ENCODE measurements around the gene CDC42BPA.

- TF ChIP-seq POLR2A (IDR thresholded peaks at IDR 0.05): no peak
- TF ChIP-seq, protein P1, sequence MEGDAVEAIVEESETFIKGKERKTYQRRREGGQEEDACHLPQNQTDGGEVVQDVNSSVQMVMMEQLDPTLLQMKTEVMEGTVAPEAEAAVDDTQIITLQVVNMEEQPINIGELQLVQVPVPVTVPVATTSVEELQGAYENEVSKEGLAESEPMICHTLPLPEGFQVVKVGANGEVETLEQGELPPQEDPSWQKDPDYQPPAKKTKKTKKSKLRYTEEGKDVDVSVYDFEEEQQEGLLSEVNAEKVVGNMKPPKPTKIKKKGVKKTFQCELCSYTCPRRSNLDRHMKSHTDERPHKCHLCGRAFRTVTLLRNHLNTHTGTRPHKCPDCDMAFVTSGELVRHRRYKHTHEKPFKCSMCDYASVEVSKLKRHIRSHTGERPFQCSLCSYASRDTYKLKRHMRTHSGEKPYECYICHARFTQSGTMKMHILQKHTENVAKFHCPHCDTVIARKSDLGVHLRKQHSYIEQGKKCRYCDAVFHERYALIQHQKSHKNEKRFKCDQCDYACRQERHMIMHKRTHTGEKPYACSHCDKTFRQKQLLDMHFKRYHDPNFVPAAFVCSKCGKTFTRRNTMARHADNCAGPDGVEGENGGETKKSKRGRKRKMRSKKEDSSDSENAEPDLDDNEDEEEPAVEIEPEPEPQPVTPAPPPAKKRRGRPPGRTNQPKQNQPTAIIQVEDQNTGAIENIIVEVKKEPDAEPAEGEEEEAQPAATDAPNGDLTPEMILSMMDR (IDR thresholded peaks at IDR 0.05): no peak
These were observed 177.9 kb downstream of the CDC42BPA start for GRCh38 chr1:227140376-227140775.

Measured in lower leg skin (tissue), 3 donors.